Posterior cingulate gyrus (tissue), 11 donors: ENCODE results near the gene GSE1.

Experiments used
- DNase-seq, 10 donors: peaks; one replicate each; pipeline versions ENCODE4 v3.0.0 to v3.0.0-alpha.2; 2020 to 2021; ENCODE audit warnings: mixed read lengths in 3 of 10
- intact Hi-C: fragments of 100-400 bp; cut with DNase I; formaldehyde crosslinking; loops from one replicate; pipeline ENCODE4 v1.15.1; 2023

The GSE1 gene

DNA sequence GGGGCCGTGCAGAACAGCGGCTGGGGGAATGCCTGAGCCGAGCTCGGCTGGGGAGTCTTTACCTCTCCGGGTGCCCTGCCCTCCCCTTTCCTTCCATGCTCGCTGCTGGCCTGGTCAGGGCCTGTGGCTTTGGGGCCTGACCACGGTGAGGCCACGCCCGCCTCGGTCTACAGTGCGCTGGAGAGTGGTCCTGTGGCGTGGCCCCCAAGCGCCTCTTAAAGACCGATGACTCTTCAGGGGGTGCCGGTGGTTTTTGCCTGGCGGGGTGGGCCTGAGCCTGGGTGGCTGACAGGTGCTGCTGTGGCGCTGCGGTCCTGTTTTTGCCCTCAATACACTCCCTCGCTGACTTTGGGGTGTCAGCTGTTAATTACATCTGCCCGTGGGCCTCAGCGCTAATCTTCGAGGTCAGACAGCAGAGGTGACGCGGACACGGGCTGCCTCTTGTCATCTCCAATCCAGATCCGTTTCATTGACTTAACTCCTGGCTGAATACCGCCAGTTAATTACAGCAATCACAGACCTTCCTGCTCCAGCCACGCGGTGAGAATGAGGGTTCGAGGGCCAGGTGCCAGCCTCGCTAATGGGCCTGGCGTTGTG is 29.7 kb downstream of the GSE1 start:
- intact Hi-C loops, result no loop called here
- DNase-seq, result no peak

DNA sequence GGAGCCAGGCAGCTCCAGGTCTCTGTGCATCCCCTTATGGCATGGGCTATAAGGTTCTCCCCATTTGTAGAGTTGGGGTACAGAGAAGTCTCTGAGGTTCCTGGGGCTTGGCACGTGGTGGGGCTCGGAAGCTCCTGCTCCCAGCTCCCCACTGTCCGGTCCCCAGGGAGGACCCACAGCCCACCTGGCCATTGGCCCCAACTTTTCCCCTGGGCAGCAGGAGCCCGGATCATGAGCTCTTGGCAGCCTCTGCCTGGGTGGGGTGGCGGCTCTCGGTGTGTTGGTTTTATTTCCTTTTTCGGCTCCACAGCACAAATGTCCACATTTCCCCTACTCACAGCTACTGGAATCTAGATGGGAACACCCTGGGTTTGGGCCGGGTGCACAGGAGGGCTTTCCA is 30.5 kb downstream of the GSE1 start:
- DNase-seq, result no peak
- intact Hi-C loops, result no loop called here

- DNase-seq, result no peak
- intact Hi-C loops, result no loop called here
Measured at GRCh38 chr16:85644093-85644712, 31.1 kb downstream of the GSE1 start.

- intact Hi-C loops, result no loop called here
Measured at GRCh38 chr16:85645021-85645589, 32.0 kb downstream of the GSE1 start.

DNA sequence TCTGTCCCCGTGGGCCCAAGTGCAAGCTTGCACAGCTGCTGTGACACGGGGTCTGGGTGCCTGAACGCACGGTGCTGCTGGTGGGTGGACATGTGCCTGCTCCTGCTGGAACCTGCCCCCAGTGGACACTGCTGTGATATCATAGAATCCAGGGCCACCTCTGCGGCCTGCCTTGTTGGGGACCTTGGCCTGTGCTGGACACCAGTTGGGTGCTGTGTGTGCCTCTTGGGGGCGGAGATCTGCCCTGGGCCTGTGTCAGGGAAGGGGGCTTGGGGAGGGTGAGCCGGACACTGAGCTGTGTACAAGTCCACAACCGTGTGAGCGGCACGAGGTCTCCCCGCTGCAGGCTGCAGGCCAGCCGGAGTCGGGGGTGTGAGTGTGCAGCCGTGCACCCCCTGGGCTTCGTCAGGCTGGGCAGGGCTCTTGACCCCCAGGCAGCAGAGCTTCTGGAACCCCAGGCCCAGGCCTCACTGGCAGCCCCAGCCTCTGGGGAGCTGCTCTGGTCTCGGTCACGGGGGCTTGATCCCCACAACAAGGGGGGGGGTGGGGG is 33.3 kb downstream of the GSE1 start:
- peak in 1 of 10 donors; percentile 78 for DNase-seq
- intact Hi-C loops, result no loop called here

More at GRCh38 chr16:85645021-85645589, 32.0 kb downstream of the GSE1 start:
- DNase-seq, result no peak

DNA sequence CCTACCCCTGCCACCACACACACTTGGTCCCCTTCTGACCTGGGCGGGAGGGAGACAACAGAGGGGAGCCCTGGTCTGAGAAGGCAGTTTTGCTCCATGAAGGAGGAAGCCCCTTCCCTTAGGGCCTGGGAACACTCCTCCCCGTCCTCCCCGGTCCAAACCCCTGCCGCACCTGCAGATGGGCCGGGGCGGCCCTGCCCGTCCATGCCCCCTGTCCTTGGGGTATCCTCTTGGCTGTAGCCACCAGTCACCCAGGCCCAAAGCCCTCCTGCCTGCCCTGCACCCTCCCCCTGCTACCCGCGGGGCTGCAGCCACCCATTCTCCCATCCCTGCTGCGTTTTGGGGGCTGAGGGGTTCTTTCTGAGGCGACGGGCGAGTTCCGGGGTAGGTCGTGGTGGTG is 33.9 kb downstream of the GSE1 start:
- intact Hi-C loops, result no loop called here

GRCh38 chr16:85648070-85648714 is 35.1 kb downstream of the GSE1 start:
- peak in 1 of 10 donors; percentile 82 for DNase-seq
- intact Hi-C loops, result no loop called here

More for the DNA sequence above, 33.9 kb downstream of the GSE1 start:
- no peak for DNase-seq

DNA sequence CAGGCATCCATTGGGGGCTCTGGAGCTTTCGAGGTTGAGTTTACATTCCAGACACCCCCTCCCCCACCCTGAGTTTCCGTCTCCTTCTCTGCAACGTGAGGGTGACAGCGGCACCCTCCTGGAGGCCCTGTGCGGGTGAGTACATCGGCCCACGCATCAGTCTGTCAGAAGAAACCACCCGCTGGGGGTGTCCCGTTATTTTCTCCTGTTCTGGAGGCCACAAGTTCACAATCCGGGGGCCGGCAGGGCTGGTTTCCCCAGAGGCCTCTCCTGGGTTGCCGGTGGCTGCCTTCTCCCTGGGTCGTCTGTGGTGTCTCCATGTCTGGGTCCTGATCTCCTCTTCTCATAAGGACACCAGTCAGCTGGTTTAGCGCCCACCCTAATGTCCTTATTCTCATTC is 35.7 kb downstream of the GSE1 start:
- DNase-seq, result no peak

DNA sequence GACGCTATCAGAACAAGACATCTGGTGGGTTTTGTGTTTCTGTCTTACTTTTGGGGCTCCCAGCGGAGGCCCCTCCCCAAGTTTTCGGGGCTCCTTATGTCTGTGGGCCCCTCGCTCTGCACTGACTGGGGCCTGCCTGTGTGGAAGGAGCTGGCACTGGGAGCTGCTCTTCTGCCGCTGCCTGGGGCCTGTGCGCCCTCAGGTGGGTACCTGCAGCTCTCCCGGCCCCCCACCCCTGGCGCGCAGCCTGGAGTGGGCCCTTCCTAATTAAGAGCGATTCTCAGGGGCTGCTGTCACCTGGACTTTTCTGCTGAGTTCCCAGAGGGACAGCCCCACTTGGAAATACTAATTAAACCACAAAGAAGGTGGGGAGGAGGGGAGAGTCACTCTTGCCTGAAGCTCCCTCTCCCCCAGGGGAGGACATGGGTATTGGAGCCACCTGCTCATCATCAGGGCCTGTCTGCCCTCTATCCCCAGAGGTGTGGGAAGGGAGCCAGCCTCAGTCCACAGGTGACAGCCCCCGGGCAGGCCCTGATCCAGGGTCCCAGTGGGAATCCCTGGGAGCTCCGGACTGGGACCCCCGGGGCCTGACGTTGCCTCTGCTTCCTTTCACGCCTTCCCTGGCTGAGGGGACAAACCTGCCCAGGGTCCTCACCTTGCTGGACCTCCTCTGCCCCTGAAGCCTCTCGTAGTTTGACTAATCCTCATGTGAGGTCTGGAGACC is 36.5 kb downstream of the GSE1 start:
- intact Hi-C loops, result loop anchor here (10.0 kb wide), 1 partner anchor 145 kb away; the partner anchor contains the start of genes COX4I1 and EMC8
- peak in 1 of 10 donors; percentile 79 for DNase-seq

More for the DNA sequence above, 35.7 kb downstream of the GSE1 start:
- intact Hi-C loops, result no loop called here

GRCh38 chr16:85650135-85650843 is 37.2 kb downstream of the GSE1 start:
- peak in 1 of 10 donors; percentile 86 for DNase-seq
- intact Hi-C loops, result loop anchor here (10.0 kb wide), 1 partner anchor 145 kb away; the partner anchor contains the start of genes COX4I1 and EMC8

- intact Hi-C loops, result loop anchor here (10.0 kb wide), 1 partner anchor 144 kb away; the partner anchor contains the start of genes COX4I1 and EMC8
- DNase-seq, result peak in 8 of 10 donors; percentile 25 to 94 (median 59)
Measured at GRCh38 chr16:85650844-85651628, 37.9 kb downstream of the GSE1 start.

DNA sequence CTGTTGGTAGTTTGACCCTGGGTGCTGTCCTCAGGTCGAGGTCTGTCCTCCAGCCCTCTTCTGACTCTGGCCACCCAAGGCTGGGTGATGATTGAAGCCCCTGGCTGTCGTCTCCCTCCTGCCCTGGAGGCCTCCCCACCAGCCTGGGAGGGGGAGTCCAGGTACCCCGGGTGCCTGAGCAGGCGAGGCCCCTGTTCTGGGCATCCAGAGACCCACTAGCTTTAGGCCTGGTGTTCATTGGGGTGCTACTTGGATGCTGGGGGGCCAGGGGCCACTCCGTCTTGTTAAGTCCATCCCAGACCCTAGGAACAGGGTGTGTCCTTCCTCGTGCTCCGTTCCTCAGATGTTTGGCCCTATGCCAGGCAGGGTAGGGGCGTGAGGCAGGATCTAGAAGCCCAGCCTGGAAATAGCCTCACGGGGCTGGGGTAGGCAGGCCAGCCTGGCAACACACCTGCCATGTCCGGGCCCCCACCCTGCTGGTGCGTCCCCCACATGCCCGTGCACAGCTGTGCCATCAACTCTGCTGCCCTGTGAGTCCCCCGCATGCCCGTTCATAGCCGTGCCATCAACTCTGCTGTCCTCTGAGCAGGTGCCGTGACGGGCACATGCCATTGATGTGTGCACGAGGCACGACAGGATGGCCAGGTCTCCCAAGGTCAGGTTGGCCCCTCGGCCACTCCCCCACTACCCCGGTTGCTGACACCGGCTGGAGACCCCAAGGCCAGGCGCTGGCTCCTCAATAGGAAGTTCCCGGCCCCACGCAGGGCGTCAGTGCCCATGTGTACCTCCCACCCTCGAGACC is 38.7 kb downstream of the GSE1 start:
- intact Hi-C loops, result loop anchor here (10.0 kb wide), 1 partner anchor 143 kb away; the partner anchor contains the start of genes COX4I1 and EMC8
- DNase-seq, result peak in 2 of 10 donors; percentile 80 to 87

GRCh38 chr16:85652431-85653221 is 39.5 kb downstream of the GSE1 start:
- peak; percentile 49 to 96 (median 69) for DNase-seq
- intact Hi-C loops, result loop anchor here (10.0 kb wide), 1 partner anchor 142 kb away; the partner anchor contains the start of genes COX4I1 and EMC8

DNA sequence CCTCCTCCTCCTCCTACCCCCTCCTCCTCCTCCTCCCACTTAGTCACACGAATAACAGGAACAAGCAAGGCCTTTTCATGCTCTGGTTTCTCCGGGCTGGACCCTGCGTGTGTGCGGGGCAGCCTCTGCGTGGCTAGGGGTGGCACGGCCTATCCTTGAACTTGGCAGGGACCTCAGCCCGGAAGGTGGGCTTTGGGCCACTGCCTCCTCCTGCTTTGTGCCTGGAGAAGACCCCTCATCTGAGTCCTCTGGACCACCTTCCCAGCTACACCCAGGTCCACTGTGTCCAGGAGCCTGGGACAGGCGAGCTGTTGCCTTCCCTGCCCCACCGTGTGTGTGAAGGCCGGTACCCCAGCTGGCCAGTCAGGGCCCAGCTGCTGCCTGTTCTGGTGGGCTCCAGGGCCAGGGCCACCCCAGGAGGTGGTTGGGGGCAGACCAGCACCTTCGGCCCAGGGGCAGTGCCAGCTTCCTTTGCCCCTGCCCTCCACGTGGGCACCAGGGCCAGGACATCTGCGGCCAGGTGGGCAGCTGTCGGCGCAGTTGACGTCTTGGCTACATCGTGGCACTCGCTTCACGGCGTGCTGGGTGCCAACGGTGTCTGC is 40.3 kb downstream of the GSE1 start:
- DNase-seq, result peak in 3 of 10 donors; percentile 53 to 91 (median 82)
- intact Hi-C loops, result loop anchor here (10.0 kb wide), 1 partner anchor 141 kb away; the partner anchor contains the start of genes COX4I1 and EMC8

- DNase-seq, result peak in 3 of 10 donors; percentile 51 to 80 (median 62)
- intact Hi-C loops, result loop anchor here (10.0 kb wide), 1 partner anchor 140 kb away; the partner anchor contains the start of genes COX4I1 and EMC8
Measured at GRCh38 chr16:85654251-85655095, 41.4 kb downstream of the GSE1 start.
